Effector CD8-positive, alpha-beta T cell (primary cell): Measurements from ENCODE around the gene GART.

Experiments used
- DNase-seq: peaks from one replicate; lab custom pipeline; 2025; lab: John Stamatoyannopoulos, UW

GART gene

DNA sequence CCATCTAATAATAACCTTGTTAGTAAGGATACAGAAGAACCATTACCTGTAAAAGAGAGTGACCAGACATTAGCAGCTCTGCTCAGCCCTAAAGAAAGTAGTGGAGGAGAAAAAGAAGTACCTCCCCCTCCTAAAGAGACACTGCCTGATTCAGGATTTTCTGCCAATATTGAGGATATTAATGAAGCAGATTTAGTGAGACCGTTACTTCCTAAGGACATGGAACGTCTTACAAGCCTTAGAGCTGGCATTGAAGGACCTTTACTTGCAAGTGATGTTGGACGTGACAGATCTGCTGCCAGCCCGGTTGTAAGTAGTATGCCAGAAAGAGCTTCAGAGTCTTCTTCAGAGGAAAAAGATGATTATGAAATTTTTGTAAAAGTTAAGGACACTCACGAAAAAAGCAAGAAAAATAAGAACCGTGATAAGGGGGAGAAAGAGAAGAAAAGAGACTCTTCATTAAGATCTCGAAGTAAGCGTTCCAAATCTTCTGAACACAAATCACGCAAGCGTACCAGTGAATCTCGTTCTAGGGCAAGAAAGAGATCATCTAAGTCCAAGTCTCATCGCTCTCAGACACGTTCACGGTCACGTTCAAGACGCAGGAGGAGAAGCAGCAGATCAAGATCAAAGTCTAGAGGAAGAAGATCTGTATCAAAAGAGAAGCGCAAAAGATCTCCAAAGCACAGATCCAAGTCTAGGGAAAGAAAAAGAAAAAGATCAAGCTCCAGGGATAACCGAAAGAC lies 12.5 kb upstream of the GART start:
- DNase-seq, result no peak

DNA sequence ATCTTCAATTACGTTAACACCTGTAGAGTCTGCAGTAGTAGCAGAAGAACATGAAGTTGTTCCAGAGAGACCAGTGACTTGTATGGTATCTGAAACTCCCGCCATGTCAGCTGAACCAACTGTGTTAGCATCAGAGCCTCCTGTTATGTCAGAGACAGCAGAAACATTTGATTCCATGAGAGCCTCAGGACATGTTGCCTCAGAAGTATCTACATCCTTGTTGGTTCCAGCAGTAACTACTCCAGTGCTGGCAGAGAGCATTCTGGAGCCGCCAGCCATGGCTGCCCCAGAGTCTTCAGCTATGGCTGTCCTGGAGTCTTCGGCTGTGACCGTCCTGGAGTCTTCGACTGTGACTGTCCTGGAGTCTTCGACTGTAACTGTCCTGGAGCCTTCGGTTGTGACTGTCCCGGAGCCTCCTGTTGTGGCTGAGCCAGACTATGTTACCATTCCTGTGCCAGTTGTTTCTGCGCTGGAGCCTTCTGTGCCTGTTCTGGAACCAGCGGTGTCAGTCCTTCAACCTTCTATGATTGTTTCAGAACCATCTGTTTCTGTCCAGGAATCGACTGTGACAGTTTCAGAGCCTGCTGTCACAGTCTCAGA lies 11.2 kb upstream of the GART start:
- DNase-seq, result no peak

DNA sequence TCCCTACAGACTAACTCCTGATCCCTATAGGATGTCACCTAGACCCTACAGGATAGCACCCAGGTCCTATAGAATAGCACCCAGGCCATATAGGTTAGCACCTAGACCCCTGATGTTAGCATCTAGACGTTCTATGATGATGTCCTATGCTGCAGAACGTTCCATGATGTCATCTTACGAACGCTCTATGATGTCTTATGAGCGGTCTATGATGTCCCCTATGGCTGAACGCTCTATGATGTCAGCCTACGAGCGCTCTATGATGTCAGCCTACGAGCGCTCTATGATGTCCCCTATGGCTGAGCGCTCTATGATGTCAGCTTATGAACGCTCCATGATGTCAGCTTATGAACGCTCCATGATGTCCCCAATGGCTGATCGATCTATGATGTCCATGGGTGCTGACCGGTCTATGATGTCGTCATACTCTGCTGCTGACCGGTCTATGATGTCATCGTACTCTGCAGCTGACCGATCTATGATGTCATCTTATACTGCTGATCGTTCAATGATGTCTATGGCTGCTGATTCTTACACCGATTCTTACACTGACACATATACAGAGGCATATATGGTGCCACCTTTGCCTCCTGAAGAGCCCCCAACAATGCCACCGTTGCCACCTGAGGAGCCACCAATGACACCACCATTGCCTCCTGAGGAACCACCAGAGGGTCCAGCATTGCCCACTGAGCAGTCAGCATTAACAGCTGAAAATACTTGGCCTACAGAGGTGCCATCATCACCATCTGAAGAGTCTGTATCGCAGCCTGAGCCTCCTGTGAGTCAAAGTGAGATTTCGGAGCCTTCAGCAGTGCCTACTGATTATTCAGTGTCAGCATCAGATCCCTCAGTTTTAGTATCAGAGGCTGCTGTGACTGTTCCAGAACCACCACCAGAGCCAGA lies 10.4 kb upstream of the GART start:
- DNase-seq, result no peak

DNA sequence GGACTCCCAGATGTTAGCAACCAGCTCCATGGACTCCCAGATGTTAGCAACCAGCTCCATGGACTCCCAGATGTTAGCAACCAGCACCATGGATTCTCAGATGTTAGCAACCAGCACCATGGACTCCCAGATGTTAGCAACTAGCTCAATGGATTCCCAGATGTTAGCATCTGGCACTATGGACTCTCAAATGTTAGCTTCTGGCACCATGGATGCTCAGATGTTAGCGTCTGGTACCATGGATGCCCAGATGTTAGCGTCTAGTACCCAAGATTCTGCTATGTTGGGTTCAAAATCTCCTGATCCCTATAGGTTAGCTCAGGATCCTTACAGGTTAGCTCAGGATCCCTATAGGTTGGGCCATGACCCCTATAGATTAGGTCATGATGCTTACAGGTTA lies 9.7 kb upstream of the GART start:
- DNase-seq, result no peak

DNA sequence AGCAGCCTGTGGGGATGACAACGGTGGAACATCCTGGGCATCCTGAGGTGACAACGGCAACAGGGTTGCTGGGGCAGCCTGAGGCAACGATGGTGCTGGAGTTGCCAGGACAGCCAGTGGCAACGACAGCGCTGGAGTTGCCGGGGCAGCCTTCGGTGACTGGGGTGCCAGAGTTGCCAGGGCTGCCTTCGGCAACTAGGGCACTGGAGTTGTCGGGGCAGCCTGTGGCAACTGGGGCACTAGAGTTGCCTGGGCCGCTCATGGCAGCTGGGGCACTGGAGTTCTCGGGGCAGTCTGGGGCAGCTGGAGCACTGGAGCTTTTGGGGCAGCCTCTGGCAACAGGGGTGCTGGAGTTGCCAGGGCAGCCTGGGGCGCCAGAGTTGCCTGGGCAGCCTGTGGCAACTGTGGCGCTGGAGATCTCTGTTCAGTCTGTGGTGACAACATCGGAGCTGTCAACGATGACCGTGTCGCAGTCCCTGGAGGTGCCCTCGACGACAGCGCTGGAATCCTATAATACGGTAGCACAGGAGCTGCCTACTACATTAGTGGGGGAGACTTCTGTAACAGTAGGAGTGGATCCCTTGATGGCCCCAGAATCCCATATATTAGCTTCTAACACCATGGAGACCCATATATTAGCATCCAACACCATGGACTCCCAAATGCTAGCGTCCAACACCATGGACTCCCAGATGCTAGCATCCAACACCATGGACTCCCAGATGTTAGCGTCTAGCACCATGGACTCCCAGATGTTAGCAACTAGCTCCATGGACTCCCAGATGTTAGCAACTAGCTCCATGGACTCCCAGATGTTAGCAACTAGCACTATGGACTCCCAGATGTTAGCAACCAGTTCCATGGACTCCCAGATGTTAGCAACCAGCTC lies 9.1 kb upstream of the GART start:
- no peak for DNase-seq

DNA sequence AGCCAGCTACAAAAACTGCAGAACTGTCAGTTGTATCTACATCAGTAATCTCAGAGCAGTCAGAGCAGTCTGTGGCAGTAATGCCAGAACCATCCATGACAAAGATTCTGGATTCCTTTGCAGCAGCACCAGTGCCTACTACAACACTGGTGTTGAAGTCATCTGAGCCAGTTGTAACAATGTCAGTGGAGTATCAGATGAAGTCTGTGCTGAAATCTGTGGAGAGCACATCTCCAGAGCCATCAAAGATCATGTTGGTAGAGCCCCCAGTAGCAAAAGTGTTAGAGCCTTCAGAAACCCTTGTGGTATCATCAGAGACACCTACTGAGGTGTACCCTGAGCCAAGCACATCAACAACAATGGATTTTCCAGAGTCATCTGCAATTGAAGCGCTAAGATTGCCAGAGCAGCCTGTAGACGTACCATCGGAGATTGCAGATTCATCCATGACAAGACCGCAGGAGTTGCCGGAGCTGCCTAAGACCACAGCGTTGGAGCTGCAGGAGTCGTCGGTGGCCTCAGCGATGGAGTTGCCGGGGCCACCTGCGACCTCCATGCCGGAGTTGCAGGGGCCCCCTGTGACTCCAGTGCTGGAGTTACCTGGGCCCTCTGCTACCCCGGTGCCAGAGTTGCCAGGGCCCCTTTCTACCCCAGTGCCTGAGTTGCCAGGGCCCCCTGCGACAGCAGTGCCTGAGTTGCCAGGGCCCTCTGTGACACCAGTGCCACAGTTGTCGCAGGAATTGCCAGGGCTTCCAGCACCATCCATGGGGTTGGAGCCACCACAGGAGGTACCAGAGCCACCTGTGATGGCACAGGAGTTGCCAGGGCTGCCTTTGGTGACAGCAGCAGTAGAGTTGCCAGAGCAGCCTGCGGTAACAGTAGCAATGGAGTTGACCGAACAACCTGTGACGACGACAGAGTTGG lies 8.2 kb upstream of the GART start:
- DNase-seq, result no peak

DNA sequence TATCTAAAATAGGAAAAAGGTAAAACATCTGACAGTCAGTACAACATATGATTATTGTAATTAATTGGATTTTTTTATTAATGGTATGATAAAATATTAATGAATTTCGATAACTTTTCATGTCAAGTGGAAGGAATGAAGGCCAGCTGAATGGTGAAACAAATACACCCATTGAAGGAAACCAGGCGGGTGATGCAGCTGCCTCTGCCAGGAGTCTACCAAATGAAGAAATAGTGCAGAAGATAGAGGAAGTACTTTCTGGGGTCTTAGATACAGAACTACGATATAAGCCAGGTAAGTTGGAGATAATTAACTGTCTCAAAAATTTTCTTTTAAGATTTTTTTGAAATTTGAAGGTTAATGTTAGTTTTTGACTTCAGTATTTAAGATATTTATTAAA lies 4.2 kb upstream of the GART start:
- no peak for DNase-seq

DNA sequence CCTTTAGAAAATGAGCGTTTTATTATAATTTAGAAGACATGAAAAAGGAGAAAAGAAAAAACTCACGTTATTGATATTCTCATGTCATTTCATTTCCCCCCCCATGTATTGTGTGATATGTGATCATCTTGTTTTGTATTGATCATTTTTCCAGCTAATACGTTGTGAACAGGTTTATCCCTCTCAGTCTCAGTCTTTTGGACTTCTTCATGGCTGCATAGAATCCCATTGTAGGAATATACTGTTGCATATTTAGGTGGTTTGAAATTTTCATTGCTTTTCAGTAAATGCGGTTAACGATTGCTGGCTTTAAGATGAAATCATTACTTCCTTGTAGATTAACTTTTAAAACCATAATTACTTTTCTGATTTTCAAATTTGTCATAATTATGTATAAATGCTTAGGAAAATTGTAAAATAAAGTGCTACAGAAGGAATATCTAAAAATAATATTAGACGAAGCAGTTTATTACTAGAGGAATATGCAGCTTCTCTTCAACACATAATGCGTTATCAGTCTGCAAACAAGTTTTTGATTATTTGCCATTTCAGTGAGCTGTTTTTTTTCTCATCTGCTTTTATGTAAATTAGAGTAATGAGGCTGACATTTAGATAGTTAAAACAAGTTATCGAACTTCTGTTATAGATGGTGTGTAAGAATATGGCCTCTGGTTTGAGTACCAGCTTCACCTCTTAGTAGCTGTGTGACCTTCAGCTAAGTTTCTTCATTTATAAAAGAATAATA lies 2.7 kb upstream of the GART start:
- DNase-seq, result no peak

DNA sequence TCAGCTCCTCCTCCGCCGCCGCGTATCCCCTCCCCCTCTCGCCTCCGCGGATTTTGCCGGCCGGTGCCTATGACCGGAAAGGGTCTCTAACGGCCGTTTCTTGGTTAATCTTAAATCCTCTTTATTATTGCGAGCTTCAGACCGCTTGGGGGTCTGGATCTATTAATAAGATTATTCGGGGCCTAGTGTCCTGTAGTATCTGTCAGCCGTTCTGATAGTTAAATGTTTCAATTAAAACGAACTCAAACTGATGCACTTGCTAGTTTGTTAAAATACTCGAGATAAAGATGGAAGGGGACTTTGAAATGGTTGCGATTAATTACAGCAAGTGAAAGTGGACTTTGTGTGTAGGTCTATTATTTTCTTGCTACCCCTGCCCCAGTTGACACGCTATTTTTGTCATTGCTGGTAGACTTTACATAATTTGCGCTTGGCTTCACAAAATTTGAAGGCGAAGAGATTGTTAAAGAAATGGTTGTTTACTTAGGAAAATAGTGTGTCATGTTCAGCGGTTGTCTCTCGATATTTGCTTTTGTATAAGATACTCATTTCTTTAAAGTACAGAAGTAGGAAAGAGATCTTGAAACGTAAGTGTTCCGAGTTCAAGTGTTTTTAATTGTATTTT lies 1.7 kb upstream of the GART start:
- no peak for DNase-seq

DNA sequence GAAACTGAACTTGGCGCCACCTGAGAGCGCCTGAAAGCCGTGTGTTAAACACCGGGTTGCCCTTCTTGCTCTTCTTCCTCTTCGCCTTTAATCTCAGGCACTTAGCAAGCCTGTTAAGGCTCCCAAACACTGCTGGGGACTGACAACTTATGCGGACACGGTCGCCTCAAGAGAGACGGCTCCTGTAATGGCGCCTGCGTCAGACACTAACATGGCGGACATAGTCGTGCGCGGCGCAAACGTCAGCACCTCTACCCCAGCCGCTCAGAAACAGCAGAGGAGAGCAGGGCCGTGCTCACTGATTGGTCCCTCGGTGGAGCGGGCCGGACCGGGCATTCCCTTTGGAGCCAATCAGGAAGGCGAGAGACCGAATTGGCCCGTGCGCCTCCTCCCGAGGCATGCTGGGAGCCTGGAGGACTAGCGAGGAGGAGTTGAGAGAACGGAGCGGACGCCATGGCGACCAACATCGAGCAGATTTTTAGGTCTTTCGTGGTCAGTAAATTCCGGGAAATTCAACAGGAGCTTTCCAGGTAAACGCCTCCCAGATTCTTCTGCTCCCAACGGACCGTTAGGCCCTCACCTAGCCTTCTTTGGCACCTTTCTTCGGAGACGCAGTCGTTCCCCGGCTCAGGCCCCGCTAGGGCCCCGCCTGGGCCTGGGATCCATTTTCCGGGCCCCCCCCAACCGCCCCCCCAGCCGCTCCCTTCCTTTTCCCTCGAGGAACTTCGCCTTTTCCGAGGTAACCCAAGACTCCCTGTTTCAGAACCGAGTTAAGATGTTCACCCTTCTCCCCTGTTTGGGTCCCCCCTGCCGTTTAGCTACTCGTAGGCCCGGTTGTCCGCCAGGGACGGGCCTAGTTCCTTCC lies 955 bp upstream of the GART start, which contains the start of gene SON:
Gene SON (plus strand): TSS at position 399 of the 865 bp plus-strand sequence. CDS start 55 bp downstream, at position 454.
- peak; percentile 97 for DNase-seq

DNA sequence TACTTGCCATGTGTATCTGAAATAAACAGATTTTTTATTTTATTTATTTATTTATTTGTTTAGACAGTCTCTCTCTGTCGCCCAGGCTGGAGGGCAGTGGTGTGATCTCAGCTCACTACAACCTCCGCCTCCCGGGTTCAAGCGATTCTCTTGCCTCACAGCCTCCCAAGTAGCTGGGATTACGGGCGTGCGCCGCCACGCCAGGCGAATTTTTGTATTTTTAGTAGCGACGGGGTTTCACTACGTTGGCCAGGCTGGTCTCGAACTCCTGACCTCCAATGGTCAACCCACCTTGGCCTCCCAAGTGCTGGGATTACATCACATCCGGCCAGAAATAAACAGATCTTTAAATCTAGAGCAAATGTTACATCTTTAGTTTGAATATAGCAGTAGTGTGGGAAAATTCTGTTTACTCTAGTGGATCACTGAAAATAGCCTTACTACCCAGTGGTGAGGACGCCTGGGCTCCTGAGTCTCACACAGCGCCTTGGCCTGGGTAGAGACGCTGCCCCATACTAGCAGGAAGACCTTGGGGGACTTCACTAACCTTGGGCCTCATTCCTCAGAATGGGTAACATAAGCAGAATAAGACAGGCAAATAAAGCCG lies 709 bp downstream of the GART start:
- DNase-seq, result no peak

DNA sequence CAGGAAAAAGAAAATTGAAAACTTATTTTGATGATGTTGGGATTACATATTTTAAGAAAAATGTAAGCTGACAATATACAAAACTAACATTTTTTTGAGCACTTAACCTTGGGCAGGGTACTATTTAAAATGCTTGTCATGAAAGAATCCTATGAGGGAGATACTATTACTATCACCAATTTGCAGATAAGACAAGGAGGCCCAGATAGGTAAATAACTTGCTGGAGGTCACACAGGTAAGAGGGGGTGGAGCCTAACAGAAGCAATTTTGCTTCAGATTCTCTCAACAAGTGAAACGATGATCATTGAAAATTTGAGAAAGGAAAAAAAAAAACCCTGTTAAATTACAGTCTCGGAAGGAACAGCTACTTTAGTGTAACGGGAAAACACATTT lies 1.2 kb downstream of the GART start:
- DNase-seq, result no peak

DNA sequence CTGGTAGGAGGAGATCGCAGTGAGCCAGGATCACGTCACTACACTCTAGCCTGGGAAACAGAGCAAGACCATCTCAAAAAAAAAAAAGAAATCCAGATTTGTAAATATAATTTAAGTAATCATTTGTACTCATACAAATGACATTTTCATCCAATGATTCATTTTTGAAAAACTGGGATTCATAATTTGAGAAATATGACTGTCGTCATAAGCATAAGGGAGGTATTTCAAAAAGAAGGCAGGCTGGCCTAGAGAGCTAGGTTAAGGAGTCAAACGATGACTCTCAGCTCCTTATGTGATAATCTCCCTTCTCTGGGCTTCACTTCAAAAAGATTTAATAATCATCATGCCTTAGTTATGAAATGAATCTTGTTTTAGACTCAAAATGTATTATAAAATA lies 2.3 kb downstream of the GART start:
- no peak for DNase-seq

DNA sequence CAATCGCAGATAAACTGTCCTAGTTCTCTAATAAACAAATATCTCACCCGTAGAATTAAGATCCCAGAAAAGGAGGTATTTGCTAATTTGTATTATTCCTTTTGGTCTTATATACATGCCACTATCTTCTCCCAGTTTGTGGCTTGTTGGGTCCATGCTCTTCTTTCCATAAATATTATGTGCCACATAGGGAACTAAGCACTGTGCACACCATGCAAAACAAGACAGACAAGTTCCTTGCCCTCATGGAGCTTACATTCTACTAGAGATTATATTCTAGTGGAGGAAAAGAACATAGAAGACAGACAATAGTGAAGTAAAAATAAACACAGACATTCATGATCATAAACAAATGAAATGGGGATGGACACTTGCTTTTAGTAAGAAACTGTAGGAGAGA lies 4.7 kb downstream of the GART start:
- no peak for DNase-seq

DNA sequence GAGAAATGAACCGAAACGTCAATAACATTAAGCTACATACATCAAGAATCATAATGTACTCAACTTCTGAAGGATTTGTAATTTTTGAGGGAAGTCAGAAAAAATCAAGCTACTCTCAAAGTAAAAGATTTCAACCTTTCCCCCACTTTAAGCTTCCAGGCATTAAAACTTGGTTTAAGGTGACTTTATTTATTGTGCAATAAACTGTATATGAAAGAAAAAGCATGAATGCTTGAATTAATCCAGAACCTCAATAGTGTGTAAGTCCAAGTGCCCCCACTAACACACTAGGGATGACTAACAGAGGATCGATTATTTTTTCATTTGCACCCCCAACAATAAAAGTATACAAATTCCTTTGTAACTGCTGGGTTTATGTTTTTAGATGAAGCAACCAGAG lies 10.9 kb downstream of the GART start:
- no peak for DNase-seq

DNA sequence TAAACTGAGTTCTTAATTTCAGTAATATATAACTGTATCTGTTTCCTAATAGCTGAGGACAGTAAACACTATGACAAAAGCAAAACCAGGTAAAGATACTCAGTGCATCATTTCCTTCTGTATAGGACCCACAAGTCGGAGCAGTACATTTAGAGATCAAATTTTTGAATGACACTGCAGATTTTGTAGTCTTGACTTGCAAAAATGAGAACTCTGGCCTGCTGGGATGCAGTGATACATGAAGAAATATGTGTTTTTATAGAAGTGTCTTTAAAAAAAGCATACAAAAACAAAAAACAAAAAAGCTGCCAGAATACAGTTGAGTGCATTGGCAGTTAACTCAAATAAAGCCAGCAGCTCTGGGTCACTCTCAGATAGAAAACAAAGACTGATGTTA lies 19.0 kb downstream of the GART start:
- DNase-seq, result no peak

DNA sequence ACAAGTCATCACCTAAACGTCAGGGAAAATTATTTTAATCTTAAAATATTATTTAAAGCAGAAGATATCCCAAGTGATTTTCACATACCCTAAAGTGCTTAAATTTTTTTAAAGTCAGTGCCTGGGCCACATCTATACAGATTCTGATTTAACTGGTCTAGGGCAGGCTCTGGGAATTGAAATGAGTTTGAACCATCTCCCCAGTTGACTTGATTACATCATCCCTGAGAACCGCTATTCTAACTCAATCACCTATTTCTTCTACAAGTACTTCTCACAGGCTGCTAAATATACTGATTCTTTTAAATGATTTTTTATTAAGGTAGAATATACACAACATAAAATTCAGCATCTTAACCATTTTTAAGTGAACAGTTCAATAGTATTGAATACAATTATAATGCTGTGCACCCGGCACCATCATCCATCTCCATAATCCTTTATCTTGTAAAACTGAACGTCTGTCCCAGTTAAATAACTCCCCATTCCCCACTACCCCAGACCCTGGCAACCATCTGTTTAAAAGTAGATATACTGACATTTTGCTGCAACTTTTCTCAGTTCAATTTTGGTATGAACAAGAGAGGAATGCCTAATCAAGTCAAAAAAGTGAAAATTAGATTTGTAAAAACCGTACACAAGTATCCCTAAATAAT lies 19.5 kb downstream of the GART start:
- DNase-seq, result no peak

DNA sequence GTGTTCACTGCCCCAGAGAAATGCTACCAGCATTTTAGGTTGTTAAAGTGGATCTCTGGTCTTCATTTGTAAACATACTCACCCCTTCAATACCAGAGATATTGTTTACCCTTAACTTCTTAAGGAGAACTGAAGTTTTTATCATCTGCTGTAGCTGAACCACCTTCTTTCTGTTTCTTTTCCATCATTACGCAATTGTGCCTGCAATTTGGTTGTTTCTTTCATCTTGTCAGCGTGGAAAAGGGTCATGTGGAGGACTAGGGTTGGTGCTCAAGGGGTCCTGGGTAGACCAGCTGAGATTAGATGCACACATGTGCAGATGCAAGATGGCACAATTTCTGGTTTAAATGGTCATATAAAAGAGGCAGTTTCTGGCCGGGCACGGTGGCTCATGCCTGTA lies 23.0 kb downstream of the GART start:
- DNase-seq, result no peak
